Smooth muscle cell (in vitro differentiated cells): Measurements from ENCODE around the gene SAMD4A. TPM values are rescaled to one million over a fixed set of nuclear protein-coding genes. Genes with fewer than 3 reads are reported as not detected.

ENCODE experiments used
- DNase-seq: peaks from one replicate; lab custom pipeline; 2025; ENCODE audit not compliant: unreplicated experiment; lab: John Stamatoyannopoulos, UW
- H2AFZ ChIP-seq: fragments of 200-600 bp; sonication (generic); 2 replicates; pipeline ENCODE4 v1.6.0; 2016; ENCODE audit warnings: antibody characterized with exemption, low read depth, mild to moderate bottlenecking
- H3F3A ChIP-seq: fragments of 200-600 bp; sonication (generic); 2 replicates; pipeline ENCODE4 v1.6.0; 2017; ENCODE audit warnings: antibody characterized with exemption, low read depth
- H3K27ac ChIP-seq: fragments of 200-600 bp; sonication (generic); 2 replicates; pipeline ENCODE4 v1.5.1; 2016; ENCODE audit warnings: low read depth, mild to moderate bottlenecking
- H3K27me3 ChIP-seq: fragments of 200-600 bp; sonication (generic); 2 replicates; pipeline ENCODE4 v1.6.1; 2016; ENCODE audit warnings: low read depth, mild to moderate bottlenecking
- H3K36me3 ChIP-seq: fragments of 200-600 bp; sonication (generic); 2 replicates; pipeline ENCODE4 v1.5.1; 2016; ENCODE audit warnings: low read depth
- H3K4me1 ChIP-seq: fragments of 200-600 bp; sonication (generic); 2 replicates; pipeline ENCODE4 v1.5.1; 2016; ENCODE audit warnings: low read depth
- H3K4me2 ChIP-seq: fragments of 200-600 bp; sonication (generic); 2 replicates; pipeline ENCODE4 v1.6.0; 2016; ENCODE audit warnings: mild to moderate bottlenecking
- H3K4me3 ChIP-seq: fragments of 200-600 bp; sonication (generic); 2 replicates; pipeline ENCODE4 v1.5.1; 2016; ENCODE audit warnings: mild to moderate bottlenecking
- H3K79me2 ChIP-seq: fragments of 200-600 bp; sonication (generic); 2 replicates; pipeline ENCODE4 v1.6.0; 2016; ENCODE audit warnings: low read depth, mild to moderate bottlenecking
- H3K9ac ChIP-seq: fragments of 200-600 bp; sonication (generic); 2 replicates; pipeline ENCODE4 v1.6.0; 2016; ENCODE audit warnings: low read depth
- H3K9me3 ChIP-seq: fragments of 200-600 bp; sonication (generic); replicated peaks from 2 replicates; pipeline ENCODE4 v1.5.1; 2016; ENCODE audit warnings: low read depth
- H4K20me1 ChIP-seq: fragments of 200-600 bp; sonication (generic); 2 replicates; pipeline ENCODE4 v1.6.0; 2016; ENCODE audit warnings: low read depth
- CTCF ChIP-seq: fragments of 200-600 bp; sonication (generic); IDR thresholded peaks from 2 replicates; pipeline ENCODE4 v1.5.1; 2017; ENCODE audit warnings: borderline replicate concordance, mild to moderate bottlenecking, antibody characterized with exemption; ENCODE audit not compliant: insufficient read depth, poor library complexity, severe bottlenecking
- WGBS: methylation state at CpG from one replicate; pipeline ENCODE4 v1.1.7; 2016; ENCODE audit warnings: low lambda C conversion rate; 5-methylcytosine and 5-hydroxymethylcytosine counted together
- polyA plus RNA-seq: library from polyadenylated mRNA; unstranded; fragments of >200 nt; fragmentation: Nextera tagmentation; extraction: Ambion mirVana; gene quantifications from 2 replicates; pipeline ENCODE4 v1.2.1, GENCODE V29; 2016
- total RNA-seq: library from RNA; depleted of rRNA; stranded (reverse); fragments of >200 nt; gene quantifications from 2 replicates; pipeline ENCODE4 v1.2.3, GENCODE V29; 2014

Gene SAMD4A
- total and polyA plus RNA-seq, 2 experiments from 2014 or later, result 9.2 to 36.7 TPM

GRCh38 chr14:54529811-54530210 lies 37.1 kb upstream of the SAMD4A start:
- no peaks in the 10 kb centered on the region for H3K27me3 ChIP-seq
- TF ChIP-seq CTCF, result no peak
- H3K36me3 ChIP-seq, result no peaks in the 10 kb centered on the region
- H3K4me1 ChIP-seq, result no peaks in the 10 kb centered on the region
- no peak overlapping the region for H3K4me3 ChIP-seq
- no peak overlapping the region for H3K27ac ChIP-seq
- WGBS, result 75% methylated on average over 1 of the region's 1 CpG
- H3K79me2 ChIP-seq, result no peaks in the 10 kb centered on the region
- H2AFZ ChIP-seq, result no peak overlapping the region
- no peak overlapping the region for H3K4me2 ChIP-seq
- no peak for DNase-seq
- no peaks in the 10 kb centered on the region for H3K9me3 ChIP-seq
- H4K20me1 ChIP-seq, result no peaks in the 10 kb centered on the region
- no peaks in the 10 kb centered on the region for H3F3A ChIP-seq
- H3K9ac ChIP-seq, result no peak overlapping the region

GRCh38 chr14:54532111-54533012 lies 34.6 kb upstream of the SAMD4A start:
- Histone ChIP-seq H4K20me1 (no peaks in the 10 kb centered on the region), H3K4me2 (no peak overlapping the region), H3F3A (no peaks in the 10 kb centered on the region), H3K9ac (no peak overlapping the region), H3K4me3 (no peak overlapping the region), H3K36me3 (no peaks in the 10 kb centered on the region), H3K9me3 (no peaks in the 10 kb centered on the region), H3K27me3 (no peaks in the 10 kb centered on the region), H3K27ac (no peak overlapping the region), H3K79me2 (no peaks in the 10 kb centered on the region), H2AFZ (no peak overlapping the region), H3K4me1 (no peaks in the 10 kb centered on the region)
- DNase-seq, result no peak
- WGBS, result 97% methylated on average over 3 of the region's 3 CpGs
- no peak for TF ChIP-seq CTCF

- Histone ChIP-seq H3K4me1 (no peaks in the 10 kb centered on the region), H3K9me3 (no peaks in the 10 kb centered on the region), H3K27me3 (no peaks in the 10 kb centered on the region), H3K79me2 (no peaks in the 10 kb centered on the region), H2AFZ (no peak overlapping the region), H3K9ac (no peak overlapping the region), H3F3A (no peaks in the 10 kb centered on the region), H3K27ac (no peak overlapping the region), H4K20me1 (no peaks in the 10 kb centered on the region), H3K4me2 (no peak overlapping the region), H3K4me3 (no peak overlapping the region), H3K36me3 (no peaks in the 10 kb centered on the region)
- DNase-seq, result no peak
- TF ChIP-seq CTCF, result no peak
- WGBS, result 96% methylated on average over 1 of the region's 1 CpG
These were observed 33.8 kb upstream of the SAMD4A start for GRCh38 chr14:54533100-54533499.

- DNase-seq, result no peak
- no peak overlapping the region for H2AFZ ChIP-seq
- no peaks in the 10 kb centered on the region for H3K9me3 ChIP-seq
- no peaks in the 10 kb centered on the region for H3K4me1 ChIP-seq
- no peak overlapping the region for H3K4me3 ChIP-seq
- no peak for TF ChIP-seq CTCF
- no peak overlapping the region for H3K27ac ChIP-seq
- no peaks in the 10 kb centered on the region for H3K79me2 ChIP-seq
- H3K9ac ChIP-seq, result no peak overlapping the region
- WGBS, result 88% methylated on average over 1 of the region's 1 CpG
- H4K20me1 ChIP-seq, result no peaks in the 10 kb centered on the region
- H3K27me3 ChIP-seq, result no peaks in the 10 kb centered on the region
- H3K4me2 ChIP-seq, result no peak overlapping the region
- no peaks in the 10 kb centered on the region for H3F3A ChIP-seq
- no peaks in the 10 kb centered on the region for H3K36me3 ChIP-seq
These were observed 31.8 kb upstream of the SAMD4A start for GRCh38 chr14:54535126-54535525.
